WTC11 (cell line): ENCODE results near the gene ZNF385A. TPM values are rescaled to one million over a fixed set of nuclear protein-coding genes. Genes with fewer than 3 reads are reported as not detected.

Source experiments
- ATAC-seq: fragments of 200-7000 bp; cut with Tn5 transposase; 2 replicates; pipeline ENCODE4 v1.10.0; 2021; ENCODE audit warnings: mild to moderate bottlenecking, moderate library complexity
- CTCF ChIA-PET: fragments of 300-600 bp; sonication (Branson Sonifier 250); formaldehyde crosslinking; loops from one replicate; lab custom pipeline; 2021; ENCODE audit warnings: antibody characterized with exemption; lab: Charles Lee
- POLR2A ChIA-PET: fragments of 350-600 bp; sonication (Branson Sonifier 250); formaldehyde crosslinking; loops from one replicate; lab custom pipeline; 2021; ENCODE audit warnings: antibody characterized with exemption; lab: Charles Lee
- DNase-seq: peaks from one replicate; pipeline ENCODE4 v3.0.0; 2021; ENCODE audit warnings: low spot score
- H3K27ac Mint-ChIP-seq: 2 replicates; pipeline ENCODE4 v1.8.0; 2021; ENCODE audit warnings: mixed read lengths
- H3K27me3 Mint-ChIP-seq: 2 replicates; pipeline ENCODE4 v1.8.0; 2021; ENCODE audit warnings: low read depth, mild to moderate bottlenecking, moderate library complexity, mixed read lengths
- H3K36me3 Mint-ChIP-seq: 2 replicates; pipeline ENCODE4 v1.8.0; 2021; ENCODE audit warnings: mixed read lengths
- H3K4me1 Mint-ChIP-seq: 2 replicates; pipeline ENCODE4 v1.8.0; 2022; ENCODE audit warnings: mixed read lengths
- H3K4me3 Mint-ChIP-seq: 2 replicates; pipeline ENCODE4 v1.8.0; 2021; ENCODE audit warnings: mild to moderate bottlenecking, moderate library complexity, mixed read lengths
- H3K9me3 Mint-ChIP-seq: 2 replicates; pipeline ENCODE4 v1.8.0; 2021; ENCODE audit warnings: mixed read lengths
- AFF4 ChIP-seq: sonication (generic); formaldehyde crosslinking; IDR thresholded peaks from 2 replicates; pipeline ENCODE4 v1.8.1; 2023; ENCODE audit warnings: mild to moderate bottlenecking, missing genetic modification reagents, borderline replicate concordance
- RELA ChIP-seq: sonication (generic); formaldehyde crosslinking; IDR thresholded peaks from 2 replicates; pipeline ENCODE4 v1.8.1; 2022; ENCODE audit warnings: missing genetic modification reagents, mild to moderate bottlenecking, borderline replicate concordance
- ZNF512 ChIP-seq: sonication (generic); formaldehyde crosslinking; IDR thresholded peaks from 2 replicates; pipeline ENCODE4 v1.8.1; 2022; ENCODE audit warnings: missing genetic modification reagents, borderline replicate concordance
- total RNA-seq: library from RNA; stranded (reverse); gene quantifications from 3 replicates; pipeline ENCODE4 v1.2.3, GENCODE V29; 2021
- TF ChIP-seq, protein P1 (sequence below): sonication (generic); formaldehyde crosslinking; IDR thresholded peaks from 2 replicates; pipeline ENCODE4 v1.8.0; 2022; ENCODE audit warnings: missing genetic modification reagents
- TF ChIP-seq, protein P2 (sequence below): sonication (generic); formaldehyde crosslinking; IDR thresholded peaks from 2 replicates; pipeline ENCODE4 v1.8.0; 2023; ENCODE audit warnings: mild to moderate bottlenecking, missing genetic modification reagents

The ZNF385A gene
- total RNA-seq, 1 experiment from 2014 or later = 23.5 TPM

DNA sequence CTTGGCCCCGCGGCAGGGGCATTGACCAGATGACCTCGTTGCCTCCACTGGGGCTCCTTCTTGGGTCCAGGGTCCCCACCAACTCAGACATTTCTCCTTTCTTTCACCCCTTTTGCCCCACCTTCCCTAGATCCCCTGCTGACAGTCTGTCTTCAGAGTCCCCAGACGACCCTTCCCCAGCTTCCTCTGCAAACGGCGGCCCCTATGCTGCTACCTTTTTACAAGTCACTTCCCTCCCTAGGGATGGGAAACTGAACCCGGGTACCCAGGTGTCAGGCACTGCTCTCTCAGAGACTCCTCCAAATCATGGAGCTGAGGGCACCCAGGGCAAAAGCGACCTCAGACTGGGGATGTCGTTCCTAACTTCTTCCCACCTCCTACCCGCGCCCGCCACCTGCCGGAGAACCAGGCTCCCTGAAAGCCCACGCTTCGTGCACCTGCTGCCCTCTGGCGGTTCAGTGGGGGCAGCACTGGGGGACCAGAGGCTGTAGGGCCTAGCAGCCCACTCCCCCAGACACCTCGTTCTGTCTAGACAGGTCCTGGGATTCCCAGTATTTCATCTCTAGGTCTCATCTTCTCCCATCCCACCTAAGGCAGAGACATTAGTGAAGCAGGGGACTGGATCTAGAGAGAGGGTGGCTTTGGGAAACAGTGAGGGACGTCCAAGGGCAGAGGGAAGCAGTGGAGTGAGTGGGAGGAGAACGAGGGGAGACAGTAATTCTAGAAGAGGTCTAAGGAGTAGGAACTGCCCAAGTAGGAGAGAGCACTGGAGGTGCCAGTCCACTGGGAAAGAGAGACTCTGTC, 4.9 kb downstream of the ZNF385A start (continued):
- TF ChIP-seq, protein P1, sequence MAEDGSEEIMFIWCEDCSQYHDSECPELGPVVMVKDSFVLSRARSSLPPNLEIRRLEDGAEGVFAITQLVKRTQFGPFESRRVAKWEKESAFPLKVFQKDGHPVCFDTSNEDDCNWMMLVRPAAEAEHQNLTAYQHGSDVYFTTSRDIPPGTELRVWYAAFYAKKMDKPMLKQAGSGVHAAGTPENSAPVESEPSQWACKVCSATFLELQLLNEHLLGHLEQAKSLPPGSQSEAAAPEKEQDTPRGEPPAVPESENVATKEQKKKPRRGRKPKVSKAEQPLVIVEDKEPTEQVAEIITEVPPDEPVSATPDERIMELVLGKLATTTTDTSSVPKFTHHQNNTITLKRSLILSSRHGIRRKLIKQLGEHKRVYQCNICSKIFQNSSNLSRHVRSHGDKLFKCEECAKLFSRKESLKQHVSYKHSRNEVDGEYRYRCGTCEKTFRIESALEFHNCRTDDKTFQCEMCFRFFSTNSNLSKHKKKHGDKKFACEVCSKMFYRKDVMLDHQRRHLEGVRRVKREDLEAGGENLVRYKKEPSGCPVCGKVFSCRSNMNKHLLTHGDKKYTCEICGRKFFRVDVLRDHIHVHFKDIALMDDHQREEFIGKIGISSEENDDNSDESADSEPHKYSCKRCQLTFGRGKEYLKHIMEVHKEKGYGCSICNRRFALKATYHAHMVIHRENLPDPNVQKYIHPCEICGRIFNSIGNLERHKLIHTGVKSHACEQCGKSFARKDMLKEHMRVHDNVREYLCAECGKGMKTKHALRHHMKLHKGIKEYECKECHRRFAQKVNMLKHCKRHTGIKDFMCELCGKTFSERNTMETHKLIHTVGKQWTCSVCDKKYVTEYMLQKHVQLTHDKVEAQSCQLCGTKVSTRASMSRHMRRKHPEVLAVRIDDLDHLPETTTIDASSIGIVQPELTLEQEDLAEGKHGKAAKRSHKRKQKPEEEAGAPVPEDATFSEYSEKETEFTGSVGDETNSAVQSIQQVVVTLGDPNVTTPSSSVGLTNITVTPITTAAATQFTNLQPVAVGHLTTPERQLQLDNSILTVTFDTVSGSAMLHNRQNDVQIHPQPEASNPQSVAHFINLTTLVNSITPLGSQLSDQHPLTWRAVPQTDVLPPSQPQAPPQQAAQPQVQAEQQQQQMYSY (CRISPR knock-in tag) = peak; percentile 60
- TF ChIP-seq AFF4 = no peak
- no peak for TF ChIP-seq ZNF512 (CRISPR knock-in tag)
- TF ChIP-seq, all 79 proteins: peak for 7

DNA sequence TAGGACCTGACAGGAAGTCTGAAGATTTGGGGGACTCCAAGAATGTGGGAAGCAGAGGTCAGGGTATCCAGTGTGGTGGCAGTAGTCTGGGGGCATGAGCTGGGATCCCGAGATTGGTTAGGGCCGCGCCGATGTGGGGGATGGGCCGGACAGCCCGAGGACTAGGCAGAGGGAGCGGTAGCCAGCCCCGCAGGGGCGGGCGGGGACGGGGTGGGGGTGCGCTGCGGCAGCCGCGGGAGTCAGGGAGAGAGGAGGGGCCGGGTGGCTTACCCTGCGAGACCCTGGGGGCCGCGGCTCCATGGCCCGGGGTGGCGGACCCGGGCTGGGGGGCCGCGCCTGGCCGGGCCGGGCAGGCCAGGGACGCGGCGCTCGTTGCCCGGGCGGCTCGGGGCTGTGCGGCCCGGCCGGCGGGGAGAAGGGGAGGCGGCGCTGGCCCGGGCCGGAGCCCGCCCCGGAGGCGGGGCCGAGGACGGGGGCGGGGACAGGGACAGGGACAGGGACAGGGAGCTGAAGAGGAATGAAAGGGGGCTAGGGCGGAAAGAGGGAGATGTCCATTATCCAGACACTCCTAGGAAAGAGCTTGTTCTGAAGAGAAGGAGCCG, 5.6 kb downstream of the ZNF385A start:
- DNase-seq (peak; percentile 80), ATAC-seq (peak; percentile 88)
- ChIA-PET POLR2A (interaction anchor here (1.1 to 1.8 kb wide), 6 partner anchors 12 to 99 kb away, joined by 3 to 10 read pairs (median 4); partner anchors contain the start of genes CBX5 and HNRNPA1), CTCF (interaction anchor here (0.6 to 4.3 kb wide), 65 partner anchors 8 to 388 kb away, joined by 3 to 167 read pairs (median 5); partner anchors contain the start of genes CBX5, COPZ1, HNRNPA1 and HOXC5)
- H3K27me3 Mint-ChIP-seq = peaks cover 10% of the 10 kb centered on the region
- peaks cover 17% of the 10 kb centered on the region for H3K4me1 Mint-ChIP-seq
- TF ChIP-seq RELA (CRISPR knock-in tag) = no peak
- TF ChIP-seq, protein P2, sequence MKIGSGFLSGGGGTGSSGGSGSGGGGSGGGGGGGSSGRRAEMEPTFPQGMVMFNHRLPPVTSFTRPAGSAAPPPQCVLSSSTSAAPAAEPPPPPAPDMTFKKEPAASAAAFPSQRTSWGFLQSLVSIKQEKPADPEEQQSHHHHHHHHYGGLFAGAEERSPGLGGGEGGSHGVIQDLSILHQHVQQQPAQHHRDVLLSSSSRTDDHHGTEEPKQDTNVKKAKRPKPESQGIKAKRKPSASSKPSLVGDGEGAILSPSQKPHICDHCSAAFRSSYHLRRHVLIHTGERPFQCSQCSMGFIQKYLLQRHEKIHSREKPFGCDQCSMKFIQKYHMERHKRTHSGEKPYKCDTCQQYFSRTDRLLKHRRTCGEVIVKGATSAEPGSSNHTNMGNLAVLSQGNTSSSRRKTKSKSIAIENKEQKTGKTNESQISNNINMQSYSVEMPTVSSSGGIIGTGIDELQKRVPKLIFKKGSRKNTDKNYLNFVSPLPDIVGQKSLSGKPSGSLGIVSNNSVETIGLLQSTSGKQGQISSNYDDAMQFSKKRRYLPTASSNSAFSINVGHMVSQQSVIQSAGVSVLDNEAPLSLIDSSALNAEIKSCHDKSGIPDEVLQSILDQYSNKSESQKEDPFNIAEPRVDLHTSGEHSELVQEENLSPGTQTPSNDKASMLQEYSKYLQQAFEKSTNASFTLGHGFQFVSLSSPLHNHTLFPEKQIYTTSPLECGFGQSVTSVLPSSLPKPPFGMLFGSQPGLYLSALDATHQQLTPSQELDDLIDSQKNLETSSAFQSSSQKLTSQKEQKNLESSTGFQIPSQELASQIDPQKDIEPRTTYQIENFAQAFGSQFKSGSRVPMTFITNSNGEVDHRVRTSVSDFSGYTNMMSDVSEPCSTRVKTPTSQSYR (CRISPR knock-in tag) = peak; percentile 31; the same call in 1 of the 2 replicates
- peak overlapping the region; percentile 82 for H3K4me3 Mint-ChIP-seq
- no peak overlapping the region for H3K27ac Mint-ChIP-seq
- H3K9me3 Mint-ChIP-seq = no peaks in the 10 kb centered on the region
- peaks cover 10% of the 10 kb centered on the region for H3K36me3 Mint-ChIP-seq
